Hepatocyte (in vitro differentiated cells): ENCODE measurements around the gene GHR. TPM values are rescaled to one million over a fixed set of nuclear protein-coding genes. Genes with fewer than 3 reads are reported as not detected.

Source experiments
- DNase-seq: peaks from one replicate; pipeline ENCODE4 v3.0.0-alpha.2; 2016; ENCODE audit warnings: low spot score
- H2AFZ ChIP-seq: fragments of 200-600 bp; sonication (generic); 2 replicates; pipeline ENCODE4 v1.6.0; 2016; ENCODE audit warnings: antibody characterized with exemption, mild to moderate bottlenecking
- H3K27ac ChIP-seq: fragments of 200-600 bp; sonication (generic); 2 replicates; pipeline ENCODE4 v1.5.1; 2016; ENCODE audit warnings: mild to moderate bottlenecking
- H3K27me3 ChIP-seq: fragments of 200-600 bp; sonication (generic); 2 replicates; pipeline ENCODE4 v1.6.1; 2016
- H3K36me3 ChIP-seq: fragments of 200-600 bp; sonication (generic); replicated peaks from 2 replicates; pipeline ENCODE4 v1.5.1; 2016; ENCODE audit warnings: low read depth; ENCODE audit not compliant: insufficient read depth
- H3K4me1 ChIP-seq: fragments of 200-600 bp; sonication (generic); 2 replicates; pipeline ENCODE4 v1.5.1; 2016; ENCODE audit warnings: mild to moderate bottlenecking, moderate library complexity; ENCODE audit not compliant: insufficient read depth
- H3K4me2 ChIP-seq: fragments of 200-600 bp; sonication (generic); 2 replicates; pipeline ENCODE4 v1.6.0; 2016
- H3K4me3 ChIP-seq: fragments of 200-600 bp; sonication (generic); 2 replicates; pipeline ENCODE4 v1.5.1; 2016; ENCODE audit warnings: mild to moderate bottlenecking
- H3K79me2 ChIP-seq: fragments of 200-600 bp; sonication (generic); 2 replicates; pipeline ENCODE4 v1.6.0; 2017; ENCODE audit warnings: mild to moderate bottlenecking
- H3K9me2 ChIP-seq: fragments of 200-600 bp; sonication (generic); replicated peaks from 2 replicates; pipeline ENCODE4 v1.6.0; 2017; ENCODE audit warnings: mild to moderate bottlenecking; ENCODE audit not compliant: insufficient read depth
- H3K9me3 ChIP-seq: fragments of 200-600 bp; sonication (generic); 2 replicates; pipeline ENCODE4 v1.5.1; 2016; ENCODE audit warnings: low read depth, mild to moderate bottlenecking
- H4K20me1 ChIP-seq: fragments of 200-600 bp; sonication (generic); 2 replicates; pipeline ENCODE4 v1.6.0; 2016; ENCODE audit warnings: mild to moderate bottlenecking; ENCODE audit not compliant: insufficient read depth, poor library complexity, severe bottlenecking
- EZH2 ChIP-seq: fragments of 200-600 bp; sonication (generic); IDR thresholded peaks from 2 replicates; pipeline ENCODE4 v1.6.1; 2016; ENCODE audit warnings: antibody characterized with exemption, mild to moderate bottlenecking, borderline replicate concordance
- EZH2phosphoT487 ChIP-seq: fragments of 200-600 bp; sonication (generic); IDR thresholded peaks from one replicate; pipeline ENCODE4 v1.6.1; 2018; ENCODE audit warnings: antibody characterized with exemption, mild to moderate bottlenecking, low read depth, moderate library complexity; ENCODE audit not compliant: unreplicated experiment, severe bottlenecking
- WGBS: methylation state at CpG from one replicate; pipeline ENCODE4 v1.1.6; 2016; ENCODE audit warnings: low lambda C conversion rate; ENCODE audit errors: missing lambda C conversion rate; 5-methylcytosine and 5-hydroxymethylcytosine counted together
- polyA plus RNA-seq: library from polyadenylated mRNA; unstranded; fragments of >200 nt; fragmentation: Nextera tagmentation; extraction: Ambion mirVana; gene quantifications from 2 replicates; pipeline ENCODE4 v1.2.1, GENCODE V29; 2016
- total RNA-seq: library from RNA; depleted of rRNA; stranded (reverse); fragments of >200 nt; gene quantifications from 2 replicates; pipeline ENCODE4 v1.2.3, GENCODE V29; 2014
- TF ChIP-seq, protein P1 (sequence below): fragments of 200-600 bp; sonication (generic); IDR thresholded peaks from 2 replicates; pipeline ENCODE4 v1.5.1; 2016; ENCODE audit warnings: antibody characterized with exemption, mild to moderate bottlenecking; ENCODE audit not compliant: poor library complexity

GHR gene
- total and polyA plus RNA-seq, 2 experiments from 2014 or later: 14.4 to 24.3 TPM

DNA sequence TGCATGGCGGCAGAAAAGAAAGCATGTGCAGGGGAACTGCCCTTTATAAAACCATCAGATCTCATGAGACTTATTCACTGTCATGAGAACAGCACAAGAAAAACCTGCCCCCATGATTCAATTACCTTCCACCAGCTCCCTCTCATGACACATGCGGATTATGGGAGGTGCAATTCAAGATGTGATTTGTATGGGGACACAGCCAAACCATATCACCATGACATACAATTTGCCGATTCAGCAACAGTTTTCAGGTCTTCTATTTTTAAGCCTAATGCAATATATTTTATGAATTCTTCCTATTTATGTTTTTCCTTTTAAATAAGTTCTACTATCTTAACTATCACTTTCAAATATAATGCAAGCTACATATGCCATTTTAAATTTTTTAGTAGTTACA, 242.6 kb downstream of the GHR start:
- TF ChIP-seq, protein P1, sequence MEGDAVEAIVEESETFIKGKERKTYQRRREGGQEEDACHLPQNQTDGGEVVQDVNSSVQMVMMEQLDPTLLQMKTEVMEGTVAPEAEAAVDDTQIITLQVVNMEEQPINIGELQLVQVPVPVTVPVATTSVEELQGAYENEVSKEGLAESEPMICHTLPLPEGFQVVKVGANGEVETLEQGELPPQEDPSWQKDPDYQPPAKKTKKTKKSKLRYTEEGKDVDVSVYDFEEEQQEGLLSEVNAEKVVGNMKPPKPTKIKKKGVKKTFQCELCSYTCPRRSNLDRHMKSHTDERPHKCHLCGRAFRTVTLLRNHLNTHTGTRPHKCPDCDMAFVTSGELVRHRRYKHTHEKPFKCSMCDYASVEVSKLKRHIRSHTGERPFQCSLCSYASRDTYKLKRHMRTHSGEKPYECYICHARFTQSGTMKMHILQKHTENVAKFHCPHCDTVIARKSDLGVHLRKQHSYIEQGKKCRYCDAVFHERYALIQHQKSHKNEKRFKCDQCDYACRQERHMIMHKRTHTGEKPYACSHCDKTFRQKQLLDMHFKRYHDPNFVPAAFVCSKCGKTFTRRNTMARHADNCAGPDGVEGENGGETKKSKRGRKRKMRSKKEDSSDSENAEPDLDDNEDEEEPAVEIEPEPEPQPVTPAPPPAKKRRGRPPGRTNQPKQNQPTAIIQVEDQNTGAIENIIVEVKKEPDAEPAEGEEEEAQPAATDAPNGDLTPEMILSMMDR: no peak
- no peak for TF ChIP-seq EZH2phosphoT487
- TF ChIP-seq EZH2: no peak
- Histone ChIP-seq H3K36me3 (no peaks in the 10 kb centered on the region), H4K20me1 (no peaks in the 10 kb centered on the region), H2AFZ (no peak overlapping the region), H3K4me3 (no peak overlapping the region), H3K79me2 (no peaks in the 10 kb centered on the region), H3K4me2 (no peak overlapping the region), H3K4me1 (no peaks in the 10 kb centered on the region), H3K9me2 (no peaks in the 10 kb centered on the region), H3K27me3 (no peaks in the 10 kb centered on the region), H3K9me3 (no peaks in the 10 kb centered on the region), H3K27ac (no peak overlapping the region)
- DNase-seq: no peak
- whole genome bisulfite sequencing: 96% methylated on average over 3 of the region's 3 CpGs

DNA sequence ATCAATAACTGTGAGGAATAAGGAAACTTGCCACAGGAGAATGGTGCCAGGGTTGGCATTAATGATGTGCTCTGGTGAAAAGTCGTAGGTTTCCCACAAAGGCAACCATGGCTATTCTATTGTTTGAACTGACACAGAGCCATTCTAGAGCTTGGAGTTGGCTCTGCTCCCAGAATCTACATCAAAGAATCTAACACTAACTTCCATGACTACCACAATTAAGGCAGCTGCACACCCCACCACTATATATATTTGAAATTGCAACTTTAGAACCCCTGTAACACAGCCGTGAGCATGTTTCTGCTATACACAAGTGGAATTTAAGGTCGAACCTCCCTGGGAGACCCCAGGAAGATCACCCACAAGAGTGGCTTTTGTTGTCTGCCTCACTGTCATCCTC, 243.6 kb downstream of the GHR start:
- Histone ChIP-seq H3K27me3 (no peaks in the 10 kb centered on the region), H3K4me2 (no peak overlapping the region), H2AFZ (no peak overlapping the region), H3K79me2 (no peaks in the 10 kb centered on the region), H3K36me3 (no peaks in the 10 kb centered on the region), H4K20me1 (no peaks in the 10 kb centered on the region), H3K27ac (no peak overlapping the region), H3K4me1 (no peaks in the 10 kb centered on the region), H3K4me3 (no peak overlapping the region), H3K9me2 (no peaks in the 10 kb centered on the region), H3K9me3 (no peaks in the 10 kb centered on the region)
- TF ChIP-seq, protein P1: no peak
- no peak for TF ChIP-seq EZH2
- no peak for TF ChIP-seq EZH2phosphoT487
- no peak for DNase-seq
- WGBS: 85% methylated on average over 3 of the region's 3 CpGs

DNA sequence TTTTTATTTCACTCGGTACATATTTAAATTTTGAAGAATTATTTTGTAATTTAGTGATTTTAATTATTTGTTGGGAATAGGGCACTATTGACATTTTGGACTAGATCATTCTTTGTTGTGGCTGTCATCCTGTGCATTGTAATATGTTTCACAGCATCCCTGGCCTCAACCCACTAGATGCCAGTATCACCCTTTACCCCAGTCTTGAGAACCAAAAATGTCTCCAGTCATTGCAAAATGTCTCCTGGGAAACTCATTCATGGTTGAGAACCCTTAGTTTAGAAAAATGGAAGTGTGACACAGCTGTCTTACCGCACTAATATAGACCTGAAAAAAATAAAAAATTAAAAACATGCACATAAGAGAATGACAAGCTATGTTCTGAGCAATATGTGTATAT, 245.0 kb downstream of the GHR start:
- no peak overlapping the region for H3K4me3 ChIP-seq
- H4K20me1 ChIP-seq: no peaks in the 10 kb centered on the region
- H3K79me2 ChIP-seq: no peaks in the 10 kb centered on the region
- no peak overlapping the region for H3K4me2 ChIP-seq
- WGBS: 97% methylated on average over 2 of the region's 2 CpGs
- no peak overlapping the region for H3K27ac ChIP-seq
- TF ChIP-seq EZH2 (no peak), EZH2phosphoT487 (no peak)
- TF ChIP-seq, protein P1: no peak
- no peak overlapping the region for H2AFZ ChIP-seq
- no peak for DNase-seq
- no peaks in the 10 kb centered on the region for H3K9me3 ChIP-seq
- no peaks in the 10 kb centered on the region for H3K27me3 ChIP-seq
- H3K36me3 ChIP-seq: no peaks in the 10 kb centered on the region
- no peaks in the 10 kb centered on the region for H3K9me2 ChIP-seq
- H3K4me1 ChIP-seq: no peaks in the 10 kb centered on the region

DNA sequence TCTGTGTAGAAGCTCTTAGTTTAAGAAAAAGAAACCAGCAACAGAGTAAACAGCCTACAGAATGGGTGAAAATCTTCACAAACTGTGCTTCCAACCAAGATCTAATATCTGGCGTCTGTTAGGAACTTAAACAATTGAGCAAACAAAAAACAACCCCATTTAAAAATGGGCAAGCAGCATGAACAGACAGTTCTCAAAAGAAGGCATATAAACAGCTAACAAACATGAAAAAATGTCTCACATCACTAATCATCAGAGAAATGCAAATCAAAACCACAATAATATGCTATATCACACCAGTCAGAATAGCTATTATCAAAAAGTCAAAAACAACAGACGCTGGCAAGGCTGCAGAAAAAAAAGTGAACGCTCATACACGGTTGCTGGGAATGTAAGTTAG, 249.7 kb downstream of the GHR start:
- 97% methylated on average over 4 of the region's 4 CpGs for WGBS
- H3K4me2 ChIP-seq: no peak overlapping the region
- no peak overlapping the region for H3K4me3 ChIP-seq
- no peak for DNase-seq
- no peaks in the 10 kb centered on the region for H3K9me3 ChIP-seq
- H3K4me1 ChIP-seq: no peaks in the 10 kb centered on the region
- H3K27ac ChIP-seq: no peak overlapping the region
- H4K20me1 ChIP-seq: no peaks in the 10 kb centered on the region
- no peaks in the 10 kb centered on the region for H3K79me2 ChIP-seq
- no peaks in the 10 kb centered on the region for H3K36me3 ChIP-seq
- H3K9me2 ChIP-seq: no peaks in the 10 kb centered on the region
- H2AFZ ChIP-seq: no peak overlapping the region
- no peaks in the 10 kb centered on the region for H3K27me3 ChIP-seq
- TF ChIP-seq EZH2: no peak
- TF ChIP-seq, protein P1: no peak
- TF ChIP-seq EZH2phosphoT487: no peak
